GM19240 (cell line): ENCODE data around the gene FBXO28.
"Not testable (repeated sequence)": the region's sequence is repeated elsewhere in the genome, so short reads cannot be mapped to it uniquely, and the experiment has no call there.

ENCODE experiments used
- DNase-seq: peaks from one replicate; pipeline ENCODE4 v3.0.0; 2011; ENCODE audit warnings: low spot score; ENCODE audit not compliant: insufficient read length

Gene FBXO28

DNA sequence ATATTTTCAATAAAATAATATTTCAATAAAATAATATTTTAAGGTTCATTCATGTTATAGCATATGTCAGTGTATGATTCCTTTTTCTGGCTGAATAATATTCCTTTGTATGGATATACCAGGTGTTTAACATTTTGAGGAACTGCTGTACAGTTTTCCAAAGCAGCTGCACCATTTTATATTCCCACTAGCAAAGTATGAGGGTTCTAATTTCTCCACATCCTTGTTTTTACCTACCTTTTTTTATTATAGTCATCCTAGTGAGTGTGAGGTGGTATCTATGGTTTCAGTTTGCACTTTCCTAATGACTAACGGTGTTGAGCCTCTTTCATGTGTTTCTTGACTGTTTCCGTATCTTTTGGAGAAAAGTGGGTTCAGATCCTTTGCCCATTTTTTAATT lies 74.4 kb downstream of the FBXO28 start:
- DNase-seq = no peak

- no peak for DNase-seq
Measured at GRCh38 chr1:224189561-224189960, 75.7 kb downstream of the FBXO28 start.

- DNase-seq = no peak
Measured at GRCh38 chr1:224192082-224192788, 78.3 kb downstream of the FBXO28 start.

DNA sequence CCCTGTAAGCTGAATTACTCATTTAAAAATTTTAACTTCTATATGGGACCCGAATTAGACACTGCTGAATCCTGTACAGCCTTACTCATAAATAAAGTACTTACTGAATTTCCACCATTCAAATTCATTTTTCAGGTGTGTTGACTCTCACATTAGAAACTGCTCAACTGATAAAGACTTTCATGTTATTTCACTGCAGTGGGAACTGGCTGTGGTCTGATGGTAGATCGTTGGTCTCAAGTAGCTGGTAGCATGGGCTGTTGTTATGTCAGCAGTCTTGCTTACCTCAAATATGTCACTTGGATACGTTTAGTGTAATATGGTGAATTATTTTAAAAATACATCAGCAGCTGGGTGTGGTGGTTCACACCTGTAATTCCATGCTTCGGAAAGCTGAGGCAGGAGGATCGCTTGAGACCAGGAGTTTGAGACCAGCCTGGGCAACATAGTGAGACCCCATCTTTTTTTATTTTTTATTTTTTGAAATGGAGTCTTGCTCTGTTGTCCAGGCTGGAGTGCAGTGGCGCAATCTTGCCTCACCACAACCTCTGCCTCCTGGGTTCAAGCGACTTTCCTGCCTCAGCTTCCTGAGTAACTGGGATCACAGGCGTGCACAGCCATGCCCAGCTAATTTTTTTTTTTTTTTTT lies 79.5 kb downstream of the FBXO28 start:
- DNase-seq = no peak

DNA sequence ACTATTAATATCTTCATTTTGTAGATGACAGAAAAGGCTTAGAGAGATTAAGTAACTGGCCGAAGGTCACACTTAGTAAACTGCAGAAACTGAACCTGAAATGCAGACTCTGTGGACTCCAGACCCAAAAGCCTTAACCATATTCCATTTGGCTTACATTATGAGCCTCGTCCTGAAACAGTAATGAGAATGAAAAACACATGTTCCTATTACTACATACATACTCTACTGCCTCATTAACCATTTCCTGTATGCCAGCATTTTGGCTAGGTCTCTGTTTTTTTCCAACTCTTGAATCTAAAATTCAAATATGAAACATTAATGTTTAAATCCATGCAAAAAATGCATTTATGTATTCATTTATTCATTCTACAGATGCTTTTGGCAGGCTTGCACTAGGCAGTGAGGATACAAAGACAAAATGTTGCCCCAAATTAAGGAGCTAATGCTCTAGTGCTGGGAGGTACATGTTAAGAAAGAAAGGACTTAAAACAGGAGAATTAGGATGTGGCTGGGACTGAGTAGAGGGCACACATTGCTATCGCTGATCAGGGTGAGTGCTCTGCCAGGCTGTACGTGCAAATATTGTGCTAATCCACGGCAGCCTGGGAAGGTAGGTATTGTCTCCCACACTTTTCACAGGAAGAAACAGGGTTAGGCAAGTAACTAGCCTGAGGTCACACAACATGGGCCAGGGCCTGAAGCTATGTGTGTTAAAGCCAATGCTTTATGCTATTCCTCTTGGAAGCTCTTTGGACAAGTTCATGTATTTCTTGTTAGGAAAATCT lies 83.1 kb downstream of the FBXO28 start:
- DNase-seq = no peak

GRCh38 chr1:224198572-224198971 lies 84.7 kb downstream of the FBXO28 start:
- DNase-seq = no peak

DNA sequence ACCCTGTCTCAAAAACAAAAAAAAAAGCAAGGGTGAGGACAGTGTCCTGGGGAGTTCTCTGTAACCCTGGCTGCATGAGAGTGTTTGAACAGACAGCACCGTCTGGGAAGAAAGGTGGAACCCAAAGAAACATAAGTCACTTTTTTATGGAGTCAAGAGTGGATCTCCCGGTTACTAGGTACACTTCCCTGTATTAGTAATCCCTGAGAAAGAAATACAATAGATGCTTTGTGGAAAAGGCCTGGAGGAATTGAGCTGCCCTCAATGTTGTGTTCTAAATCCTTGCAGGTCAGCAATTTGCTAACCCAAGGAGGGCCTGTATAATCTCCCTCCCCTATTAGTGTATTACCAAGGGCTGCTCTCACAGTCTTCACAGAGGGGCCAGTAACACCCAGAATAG lies 85.8 kb downstream of the FBXO28 start:
- DNase-seq = no peak

GRCh38 chr1:224201383-224201782 lies 87.5 kb downstream of the FBXO28 start:
- no peak for DNase-seq

- DNase-seq = no peak
Measured at GRCh38 chr1:224201853-224202252, 87.9 kb downstream of the FBXO28 start.

DNA sequence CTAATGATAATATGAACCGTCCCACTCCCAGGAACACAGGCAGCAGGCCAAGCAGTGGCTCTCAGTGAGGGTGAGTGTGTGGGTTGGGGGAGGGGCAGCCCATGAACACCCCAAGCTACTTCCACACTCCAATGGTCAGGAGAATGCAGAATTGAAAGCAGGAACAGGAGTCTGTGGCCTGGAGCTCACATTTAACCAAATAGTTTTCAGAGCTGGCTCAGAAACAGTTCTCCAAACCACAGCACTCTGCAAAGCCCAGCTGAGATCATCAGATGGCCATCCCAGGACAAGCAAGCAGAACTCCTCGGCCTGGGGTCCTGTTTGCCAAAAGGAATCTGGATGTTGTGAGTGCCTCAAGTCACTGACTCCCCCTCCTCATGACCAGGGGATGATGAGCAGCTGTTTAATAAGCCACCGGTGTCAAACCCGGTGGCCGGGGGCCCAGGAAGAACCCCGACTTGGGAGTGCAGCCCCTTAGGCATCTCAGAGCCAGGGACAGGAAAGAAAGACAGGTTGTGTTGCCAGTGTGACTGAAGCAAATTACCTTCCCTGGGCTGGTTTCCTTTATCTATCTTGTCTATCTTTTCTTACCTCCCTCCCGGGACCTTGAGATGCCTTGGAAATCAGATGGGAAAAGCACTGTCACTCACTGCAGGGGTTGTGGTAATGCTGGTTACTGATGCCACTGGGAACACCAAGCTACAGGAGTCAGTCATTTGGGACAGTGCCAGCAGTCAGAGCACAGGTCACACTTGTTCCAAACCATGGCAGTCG lies 89.5 kb downstream of the FBXO28 start:
- DNase-seq = no peak

GRCh38 chr1:224205438-224205840 lies 91.5 kb downstream of the FBXO28 start:
- DNase-seq = no peak

DNA sequence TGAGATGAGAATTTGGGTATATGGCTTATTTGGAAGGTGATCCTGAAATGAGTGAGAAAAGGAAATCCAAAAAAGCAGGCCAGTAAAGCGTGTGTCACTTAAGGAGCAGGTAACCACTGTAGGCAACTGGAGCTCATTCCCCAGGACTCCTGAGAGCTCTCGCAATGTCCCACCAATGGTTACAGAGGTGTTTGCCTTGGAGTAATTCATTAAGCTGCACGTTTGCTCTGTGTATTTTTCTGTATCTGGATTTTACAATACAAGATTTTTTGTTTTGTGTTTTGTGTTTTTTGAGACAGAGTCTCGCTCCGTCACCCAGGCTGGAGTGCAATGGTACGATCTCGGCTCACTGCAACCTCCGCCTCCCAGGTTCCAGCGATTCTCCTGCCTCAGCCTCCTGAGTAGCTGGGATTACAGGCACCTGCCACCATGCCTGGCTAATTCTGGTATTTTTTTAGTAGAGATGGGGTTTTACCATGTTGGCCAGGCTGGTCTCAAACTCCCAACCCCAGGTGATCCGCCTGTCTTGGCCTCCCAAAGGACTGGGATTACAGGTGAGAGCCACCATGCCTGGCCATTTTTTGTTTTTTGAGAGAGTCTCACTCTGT lies 92.1 kb downstream of the FBXO28 start:
- DNase-seq = not testable (repeated sequence)

DNA sequence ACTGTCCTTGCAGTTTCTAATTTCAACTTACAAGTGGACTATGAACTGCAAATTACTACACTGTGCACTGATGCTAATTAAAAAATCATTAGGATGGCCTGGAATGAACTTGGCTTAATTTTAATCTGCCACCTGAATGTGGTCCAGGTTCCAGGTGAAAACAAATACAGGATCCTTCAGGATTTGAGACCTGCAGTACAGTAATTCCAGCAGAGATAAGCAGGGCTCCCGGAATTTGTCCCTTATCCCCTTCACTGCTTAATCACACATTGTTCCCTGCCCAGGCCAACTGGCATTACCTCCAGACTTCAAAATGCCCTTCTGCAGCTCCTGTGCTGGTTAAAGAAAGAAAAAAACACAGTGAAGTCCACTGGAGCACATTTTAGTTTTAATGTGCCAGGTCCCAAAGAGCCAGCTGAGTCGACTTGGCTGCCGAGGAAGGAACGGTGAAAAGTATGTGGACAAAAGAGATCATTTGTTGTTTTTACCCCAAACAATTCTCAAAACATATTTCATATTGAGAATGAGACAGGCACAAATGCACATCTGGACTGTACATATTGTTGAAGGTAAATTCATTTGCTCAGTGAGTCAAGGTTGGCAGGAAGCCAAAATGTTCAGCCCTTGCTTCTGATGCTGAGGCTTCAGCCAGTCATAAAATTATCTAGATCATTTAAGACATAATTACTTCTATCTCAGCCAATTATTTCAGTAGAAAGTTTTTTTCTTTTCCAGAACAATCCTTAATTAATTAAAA lies 97.5 kb downstream of the FBXO28 start:
- DNase-seq = no peak
